Heart left ventricle (tissue), 16 donors: ENCODE measurements around the gene CHCHD6. TPM values are rescaled to one million over a fixed set of nuclear protein-coding genes. Genes with fewer than 3 reads are reported as not detected.

Experiments
- ATAC-seq, 4 donors: fragments of 200-7000 bp; cut with Tn5 transposase; one replicate each; pipeline ENCODE4 v1.9.1; 2020 to 2022; ENCODE audit warnings: moderate library complexity in 4 of 4, mild to moderate bottlenecking in 3 of 4, moderate number of reproducible peaks in 1 of 4
- DNase-seq, 5 donors: peaks; one replicate each; pipeline ENCODE4 v3.0.0-alpha.2; 2020
- H3K27ac ChIP-seq, 12 donors: fragments of 200-600 bp; sonication (generic) in 4 of 12; one replicate each; pipeline versions ENCODE4 v1.5.0 to v1.8.0; 2016 to 2022; ENCODE audit warnings: mild to moderate bottlenecking in 2 of 12
- H3K27me3 ChIP-seq, 9 donors: fragments of 200-600 bp; sonication (generic) in 2 of 9; one replicate each; pipeline versions ENCODE4 v1.5.1 to v1.8.0; 2016 to 2022; ENCODE audit warnings: mild to moderate bottlenecking in 3 of 9
- H3K36me3 ChIP-seq, 9 donors: fragments of 200-600 bp; sonication (generic) in 2 of 9; one replicate each; pipeline versions ENCODE4 v1.5.0 to v1.8.0; 2018 to 2022; ENCODE audit warnings: mild to moderate bottlenecking in 2 of 9
- H3K4me1 ChIP-seq, 12 donors: fragments of 200-600 bp; sonication (generic) in 4 of 12; one replicate each; pipeline versions ENCODE4 v1.5.0 to v1.8.0; 2016 to 2022; ENCODE audit warnings: mild to moderate bottlenecking in 3 of 12
- H3K4me3 ChIP-seq, 12 donors: fragments of 200-600 bp; sonication (generic) in 4 of 12; one replicate each; pipeline versions ENCODE4 v1.5.0 to v1.8.0; 2017 to 2022; ENCODE audit warnings: mild to moderate bottlenecking in 9 of 12, moderate library complexity in 4 of 12
- H3K9me3 ChIP-seq, 12 donors: fragments of 200-600 bp; sonication (generic) in 4 of 12; one replicate each; pipeline versions ENCODE4 v1.5.0 to v1.8.0; 2016 to 2022; ENCODE audit warnings: mild to moderate bottlenecking in 1 of 12
- POLR2A ChIP-seq, 2 donors: fragments of 450-650 bp; IDR thresholded peaks; one replicate each; pipeline ENCODE4 v1.6.1; 2017; ENCODE audit warnings: antibody characterized with exemption in 2 of 2, mild to moderate bottlenecking in 2 of 2, moderate library complexity in 2 of 2
- WGBS, 4 donors: extraction: QIAGEN DNeasy Blood & Tissue Kit in 2 of 4; methylation state at CpG; one replicate each; pipeline versions ENCODE4 v1.1.5 to v1.1.7; 2013 to 2018; 5-methylcytosine and 5-hydroxymethylcytosine counted together
- intact Hi-C, 10 donors: fragments of 100-400 bp; cut with DNase I; formaldehyde crosslinking; loops; one replicate each; pipeline versions ENCODE4 v1.11.1 to v1.14.2; 2022
- polyA plus RNA-seq, 2 donors: library from polyadenylated mRNA; stranded (reverse); fragments of 200-250 nt; gene quantifications; one replicate each; pipeline ENCODE4 v1.2.3, GENCODE V29; 2013
- total RNA-seq, 9 donors: library from RNA; depleted of rRNA in 2 of 9; stranded (reverse); fragments of >200 nt in 2 of 9; fragmentation: NEBNext Ultra II Directional in 3 of 9; extraction: Animal tissue kit (Norgen Biotek cat#: 25700) in 3 of 9; gene quantifications; one replicate each; pipeline versions ENCODE4 v1.1.0 to v1.2.4, GENCODE V29; 2016 to 2023
- TF ChIP-seq, protein P1 (sequence below), 12 donors: fragments of 200-600 bp; sonication (generic) in 4 of 12; IDR thresholded peaks; one replicate each; pipeline versions ENCODE4 v1.5.0 to v1.8.0; 2018 to 2022; ENCODE audit warnings: antibody characterized with exemption in 12 of 12, mild to moderate bottlenecking in 5 of 12
- donor health status: ischemic (EF 13 %, LVEDD 7.1; RV severe dilation, severe dysfunction).
- donor health status: healthy with polysubstance abuse.
- donor health status: DM: no; HTN: yes; CAD: no.
- donor health status: DM: no; HTN: no; CAD: no.
- donor health status: ischemic (EF 25% LVEDD 6.9; RV normal size, moderate dysfunction).
- donor health status: ischemic (EF 25% LVEDD 5.7; RV mildly dilated, moderate dysfunction).
- donor health status: healthy.
- donor health status: DM: yes; HTN: yes; CAD: no.
- donor health status: ischemic (EF 35%, LVEDD 5.7; RV mildly dilated, moderate dysfunction).
- donor health status: nonischemic (EF 11% LVEDD 7.7; RV severe dilation, severe dysfunction).
- donor health status: DM: yes; HTN: yes; CAD: no.
- donor health status: PGD.
- donor health status: ischemic (EF 29% LVEDD 5.4; RV normal size, mild dysfunction).
- donor health status: nonischemic (EF 23%, LVEDD 6.1; RV moderate dilation, normal function).

Gene CHCHD6
- total and polyA plus RNA-seq, 11 donors: 7.7 to 29.3 (median 11.6) TPM

DNA sequence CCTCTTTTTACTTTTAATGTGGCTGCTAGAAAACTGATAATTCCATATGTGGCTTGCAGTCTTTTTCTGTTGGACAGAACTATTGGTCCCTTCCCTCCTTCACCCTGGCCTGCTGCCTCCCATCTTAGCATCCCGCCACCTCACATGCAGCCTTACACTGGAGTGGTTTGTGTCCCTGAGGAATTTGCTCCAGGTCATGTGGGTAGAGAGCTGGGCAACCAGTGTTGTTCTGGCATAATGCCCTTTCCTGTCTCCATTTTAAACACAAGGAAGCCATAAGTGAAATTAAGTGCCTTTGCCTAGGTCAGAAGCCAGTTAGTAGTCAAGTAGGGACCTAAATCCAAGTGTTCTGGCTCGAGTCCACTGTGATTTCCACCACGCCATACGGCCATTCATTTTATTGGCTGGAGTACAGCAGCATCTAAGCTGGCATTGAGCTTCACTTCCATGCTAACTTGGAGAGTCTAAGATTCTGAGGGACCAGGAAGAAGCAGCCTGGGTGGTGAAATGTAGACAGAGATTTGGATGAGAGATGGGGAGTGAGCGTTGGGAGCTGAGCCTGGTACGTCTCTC, 232.9 kb downstream of the CHCHD6 start:
- ATAC-seq (no peak), DNase-seq (peak in 1 of 5 donors; percentile 23)
- Histone ChIP-seq H3K36me3 (no peaks in the 10 kb centered on the region), H3K27me3 (peaks cover 0 to 7% (median 0%) of the 10 kb centered on the region in 9 donors), H3K27ac (no peak overlapping the region), H3K4me1 (peaks cover 0 to 56% (median 35%) of the 10 kb centered on the region in 12 donors), H3K4me3 (no peak overlapping the region), H3K9me3 (no peaks in the 10 kb centered on the region)
- TF ChIP-seq POLR2A (IDR thresholded peaks at IDR 0.05): no peak
- TF ChIP-seq, protein P1, sequence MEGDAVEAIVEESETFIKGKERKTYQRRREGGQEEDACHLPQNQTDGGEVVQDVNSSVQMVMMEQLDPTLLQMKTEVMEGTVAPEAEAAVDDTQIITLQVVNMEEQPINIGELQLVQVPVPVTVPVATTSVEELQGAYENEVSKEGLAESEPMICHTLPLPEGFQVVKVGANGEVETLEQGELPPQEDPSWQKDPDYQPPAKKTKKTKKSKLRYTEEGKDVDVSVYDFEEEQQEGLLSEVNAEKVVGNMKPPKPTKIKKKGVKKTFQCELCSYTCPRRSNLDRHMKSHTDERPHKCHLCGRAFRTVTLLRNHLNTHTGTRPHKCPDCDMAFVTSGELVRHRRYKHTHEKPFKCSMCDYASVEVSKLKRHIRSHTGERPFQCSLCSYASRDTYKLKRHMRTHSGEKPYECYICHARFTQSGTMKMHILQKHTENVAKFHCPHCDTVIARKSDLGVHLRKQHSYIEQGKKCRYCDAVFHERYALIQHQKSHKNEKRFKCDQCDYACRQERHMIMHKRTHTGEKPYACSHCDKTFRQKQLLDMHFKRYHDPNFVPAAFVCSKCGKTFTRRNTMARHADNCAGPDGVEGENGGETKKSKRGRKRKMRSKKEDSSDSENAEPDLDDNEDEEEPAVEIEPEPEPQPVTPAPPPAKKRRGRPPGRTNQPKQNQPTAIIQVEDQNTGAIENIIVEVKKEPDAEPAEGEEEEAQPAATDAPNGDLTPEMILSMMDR (IDR thresholded peaks at IDR 0.05): no peak
- WGBS, 4 donors: 75 to 79% (median 76%) methylated on average over 6 of the region's 6 CpGs
- intact Hi-C loops: no loop called here

- DNase-seq (no peak), ATAC-seq (peak in 1 of 4 donors; percentile 22)
- Histone ChIP-seq H3K4me3 (no peak overlapping the region), H3K4me1 (peaks cover 0 to 50% (median 29%) of the 10 kb centered on the region in 12 donors), H3K27me3 (peaks cover 0 to 5% (median 0%) of the 10 kb centered on the region in 9 donors), H3K9me3 (no peaks in the 10 kb centered on the region), H3K27ac (no peak overlapping the region), H3K36me3 (no peaks in the 10 kb centered on the region)
- intact Hi-C loops: no loop called here
- WGBS, 4 donors: 95 to 100% (median 95%) methylated on average over 2 of the region's 2 CpGs
- TF ChIP-seq, protein P1 (IDR thresholded peaks at IDR 0.05): no peak
- TF ChIP-seq POLR2A (IDR thresholded peaks at IDR 0.05): no peak
These were observed 233.5 kb downstream of the CHCHD6 start for GRCh38 chr3:126937533-126937932.

GRCh38 chr3:126937973-126938372, 233.9 kb downstream of the CHCHD6 start:
- TF ChIP-seq POLR2A (IDR thresholded peaks at IDR 0.05): no peak
- TF ChIP-seq, protein P1 (IDR thresholded peaks at IDR 0.05): no peak
- DNase-seq (peak in 3 of 5 donors; percentile 36 to 63 (median 56)), ATAC-seq (peak; percentile 29 to 58 (median 44))
- Histone ChIP-seq H3K4me3 (no peak overlapping the region), H3K27ac (peak overlapping the region in 3 of 12 donors; percentile 16 to 26 (median 23)), H3K9me3 (no peaks in the 10 kb centered on the region), H3K36me3 (no peaks in the 10 kb centered on the region), H3K4me1 (peaks cover 0 to 46% (median 25%) of the 10 kb centered on the region in 12 donors), H3K27me3 (peaks cover 0 to 4% (median 0%) of the 10 kb centered on the region in 9 donors)
- intact Hi-C loops: no loop called here
- WGBS, 4 donors: 25 to 38% (median 28%) methylated on average over 6 to 7 of the region's 7 CpGs

GRCh38 chr3:126938520-126939337, 234.7 kb downstream of the CHCHD6 start:
- peak in 1 of 5 donors; percentile 22 for DNase-seq
- Histone ChIP-seq H3K36me3 (no peaks in the 10 kb centered on the region), H3K27me3 (peaks cover 0 to 4% (median 0%) of the 10 kb centered on the region in 9 donors), H3K27ac (peak overlapping the region in 3 of 12 donors; percentile 16 to 26 (median 23)), H3K4me1 (peaks cover 0 to 43% (median 25%) of the 10 kb centered on the region in 12 donors), H3K9me3 (no peaks in the 10 kb centered on the region), H3K4me3 (no peak overlapping the region)
- no peak for TF ChIP-seq POLR2A (IDR thresholded peaks at IDR 0.05)
- TF ChIP-seq, protein P1 (IDR thresholded peaks at IDR 0.05): no peak
- intact Hi-C loops: no loop called here
- ATAC-seq: peak in 1 of 4 donors; percentile 31
- 68 to 73% (median 71%) methylated on average over 8 of the region's 8 CpGs for WGBS, 4 donors
